Measurements from ENCODE around the gene QRFP.
"Not testable (repeated sequence)": the region's sequence is repeated elsewhere in the genome, so short reads cannot be mapped to it uniquely, and the experiment has no call there.

Gene QRFP

GRCh38 chr9:130919559-130920145, 23.0 kb upstream of the QRFP start:
- no peak for DNase-seq (ENCODE audit: low read depth)

GRCh38 chr9:130918826-130919558, 22.4 kb upstream of the QRFP start:
- no peak for DNase-seq (ENCODE audit: low read depth)

DNA sequence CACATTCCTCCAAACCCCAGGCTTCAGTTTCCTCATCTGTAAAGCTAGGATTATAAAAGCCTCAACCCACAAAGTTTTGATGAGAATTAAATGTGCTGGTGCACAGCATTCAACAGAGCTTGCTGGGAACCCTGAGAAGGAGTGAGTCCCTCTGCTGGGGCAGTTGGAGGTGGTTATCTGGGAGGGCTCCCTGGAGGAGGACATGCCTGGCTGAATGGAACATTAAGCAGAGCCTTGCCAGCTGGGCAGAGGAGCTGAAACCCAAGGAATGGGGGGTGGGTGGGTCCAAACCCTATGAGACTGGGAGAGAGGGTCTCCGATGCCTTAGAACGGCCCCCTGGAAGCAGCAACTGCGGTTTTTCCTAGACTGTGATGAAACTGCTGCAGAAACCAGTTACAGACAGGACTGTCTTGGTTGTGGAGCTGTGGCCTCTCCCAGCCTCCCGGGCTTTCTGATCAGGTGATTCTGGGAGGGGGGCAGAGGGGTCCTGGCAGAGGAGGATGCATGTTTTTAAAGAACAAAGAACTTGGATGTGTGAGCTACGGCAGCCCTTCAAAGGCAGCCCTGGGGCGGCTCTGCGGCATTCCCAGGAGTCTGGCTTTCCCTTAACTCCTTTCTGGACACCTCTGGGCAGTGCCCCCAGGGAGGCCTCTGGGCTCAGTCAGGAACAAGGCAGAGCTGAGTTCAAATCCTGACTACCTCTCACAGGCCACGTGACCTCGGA, 21.7 kb upstream of the QRFP start:
- DNase-seq (ENCODE audit: low read depth), result no peak

DNA sequence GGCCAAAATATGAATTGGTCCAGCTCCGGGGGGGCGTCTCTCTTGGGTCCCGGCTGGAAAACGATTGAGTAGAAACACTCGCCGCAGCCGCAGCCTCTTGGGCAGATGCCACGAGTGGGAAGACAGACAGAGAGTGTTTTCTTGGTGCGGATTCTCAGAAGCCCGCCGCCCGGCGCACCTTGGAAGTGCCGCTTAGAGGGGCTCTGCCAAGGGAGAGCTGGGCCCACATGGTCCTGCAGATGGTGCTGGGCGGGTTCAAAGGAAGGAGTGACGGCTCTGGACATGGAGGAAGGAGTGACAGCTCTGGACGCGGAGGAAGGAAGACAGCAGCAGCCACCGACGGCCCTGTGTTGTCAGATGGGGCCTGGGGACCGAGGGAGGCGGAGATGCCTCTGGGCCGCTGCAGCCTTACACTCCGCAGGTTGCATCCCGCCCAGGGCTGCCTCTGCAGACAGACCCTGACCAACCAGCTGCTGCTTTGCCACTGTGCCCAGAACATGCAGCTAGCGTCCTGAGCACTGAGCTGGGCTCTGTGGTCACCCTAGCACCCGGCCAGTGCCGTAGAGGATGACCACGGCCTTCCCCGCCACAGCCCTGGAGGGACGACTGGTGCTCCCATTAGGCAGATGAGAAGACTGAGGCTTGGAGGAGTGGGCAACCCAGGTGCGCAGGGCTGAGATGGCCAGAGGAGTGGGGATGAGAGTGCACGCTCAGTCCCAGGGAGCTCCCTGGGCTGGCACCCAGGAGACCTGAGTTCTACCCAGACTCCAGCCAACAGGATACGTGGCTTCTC, 20.8 kb upstream of the QRFP start:
- DNase-seq (ENCODE audit: low read depth), result no peak

DNA sequence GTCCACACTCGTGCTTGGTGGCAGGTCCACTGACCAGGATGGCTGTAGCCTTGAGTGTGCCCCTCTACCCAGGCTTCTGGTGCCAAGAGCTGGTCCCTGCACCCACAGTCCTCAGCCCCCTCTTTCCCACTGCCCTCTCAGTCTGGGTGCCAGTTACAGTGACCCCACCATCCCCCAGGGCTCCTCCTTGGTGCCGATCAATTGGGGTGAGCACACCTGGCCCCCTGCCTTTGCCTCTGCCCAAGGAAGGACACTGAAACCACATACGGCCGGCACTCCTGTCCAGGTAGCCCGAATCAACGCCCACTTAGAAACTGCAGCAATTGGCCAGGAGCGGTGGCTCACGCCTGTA, 18.5 kb upstream of the QRFP start:
- DNase-seq (ENCODE audit: low read depth), result no peak

- no peak for DNase-seq (ENCODE audit: low read depth)
Measured at GRCh38 chr9:130914417-130915095, 17.9 kb upstream of the QRFP start.

GRCh38 chr9:130913599-130914416, 17.2 kb upstream of the QRFP start:
- DNase-seq (ENCODE audit: low read depth), result no peak

GRCh38 chr9:130912932-130913598, 16.5 kb upstream of the QRFP start:
- DNase-seq (ENCODE audit: low read depth), result no peak

- DNase-seq (ENCODE audit: low read depth), result no peak
Measured at GRCh38 chr9:130911254-130912049, 14.8 kb upstream of the QRFP start.

DNA sequence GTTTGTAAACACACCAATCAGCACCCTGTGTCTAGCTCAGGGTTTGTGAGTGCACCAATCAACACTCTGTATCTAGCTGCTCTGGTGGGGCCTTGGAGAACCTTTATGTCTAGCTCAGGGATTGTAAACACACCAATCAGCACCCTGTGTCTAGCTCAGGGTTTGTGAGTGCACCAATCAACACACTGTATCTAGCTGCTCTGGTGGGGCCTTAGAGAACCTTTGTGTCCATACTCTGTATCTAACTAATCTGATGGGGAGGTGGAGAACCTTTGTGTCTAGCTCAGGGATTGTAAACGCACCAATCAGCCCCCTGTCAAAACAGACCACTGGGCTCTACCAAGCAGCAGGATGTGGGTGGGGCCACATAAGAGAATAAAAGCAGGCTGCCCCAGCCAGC, 14.1 kb upstream of the QRFP start:
- DNase-seq (ENCODE audit: low read depth), result not testable (repeated sequence)

DNA sequence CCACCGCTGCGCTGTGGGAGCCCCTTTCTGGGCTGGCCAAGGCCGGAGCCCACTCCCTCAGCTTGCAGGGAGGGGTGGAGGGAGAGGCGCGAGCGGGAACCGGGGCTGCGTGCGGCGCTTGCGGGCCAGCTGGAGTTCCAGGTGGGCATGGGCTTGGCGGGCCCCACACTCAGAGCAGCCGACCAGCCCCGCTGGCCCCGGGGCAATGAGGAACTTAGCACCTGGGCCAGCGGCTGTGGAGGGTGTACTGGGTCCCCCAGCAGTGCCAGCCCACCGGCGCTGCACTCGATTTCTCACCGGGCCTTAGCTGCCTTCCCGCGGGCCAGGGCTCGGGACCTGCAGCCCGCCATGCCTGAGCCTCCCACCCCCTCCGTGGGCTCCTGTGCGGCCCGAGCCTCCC, 13.4 kb upstream of the QRFP start:
- not testable (repeated sequence) for DNase-seq (ENCODE audit: low read depth)

DNA sequence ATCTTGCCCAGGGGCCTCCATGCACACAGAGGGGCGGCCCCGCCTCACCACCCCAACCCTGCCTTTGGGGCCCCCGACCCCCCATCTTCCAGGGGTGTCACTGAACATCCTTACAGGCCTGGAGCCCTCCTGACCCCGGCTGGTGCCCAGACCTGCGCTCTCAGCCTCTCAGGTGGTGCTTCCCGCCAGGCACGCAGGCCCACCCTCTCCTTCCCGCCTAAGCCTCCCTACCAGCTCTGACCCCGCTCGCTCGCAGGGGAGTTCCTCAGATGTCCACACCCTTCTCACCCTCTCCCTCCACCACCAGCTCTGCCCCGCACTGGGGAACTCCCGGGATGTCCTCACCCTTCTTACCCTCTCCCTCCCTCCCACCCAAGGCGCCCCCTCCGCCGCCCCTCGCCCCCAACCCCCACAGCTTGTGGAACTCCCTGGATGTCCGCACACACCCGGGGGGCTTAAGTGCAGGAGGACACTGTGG, 12.3 kb upstream of the QRFP start:
- DNase-seq (ENCODE audit: low read depth), result no peak

GRCh38 chr9:130908146-130908877, 11.7 kb upstream of the QRFP start:
- DNase-seq (ENCODE audit: low read depth), result no peak

GRCh38 chr9:130906735-130907416, 10.3 kb upstream of the QRFP start:
- DNase-seq (ENCODE audit: low read depth), result no peak

DNA sequence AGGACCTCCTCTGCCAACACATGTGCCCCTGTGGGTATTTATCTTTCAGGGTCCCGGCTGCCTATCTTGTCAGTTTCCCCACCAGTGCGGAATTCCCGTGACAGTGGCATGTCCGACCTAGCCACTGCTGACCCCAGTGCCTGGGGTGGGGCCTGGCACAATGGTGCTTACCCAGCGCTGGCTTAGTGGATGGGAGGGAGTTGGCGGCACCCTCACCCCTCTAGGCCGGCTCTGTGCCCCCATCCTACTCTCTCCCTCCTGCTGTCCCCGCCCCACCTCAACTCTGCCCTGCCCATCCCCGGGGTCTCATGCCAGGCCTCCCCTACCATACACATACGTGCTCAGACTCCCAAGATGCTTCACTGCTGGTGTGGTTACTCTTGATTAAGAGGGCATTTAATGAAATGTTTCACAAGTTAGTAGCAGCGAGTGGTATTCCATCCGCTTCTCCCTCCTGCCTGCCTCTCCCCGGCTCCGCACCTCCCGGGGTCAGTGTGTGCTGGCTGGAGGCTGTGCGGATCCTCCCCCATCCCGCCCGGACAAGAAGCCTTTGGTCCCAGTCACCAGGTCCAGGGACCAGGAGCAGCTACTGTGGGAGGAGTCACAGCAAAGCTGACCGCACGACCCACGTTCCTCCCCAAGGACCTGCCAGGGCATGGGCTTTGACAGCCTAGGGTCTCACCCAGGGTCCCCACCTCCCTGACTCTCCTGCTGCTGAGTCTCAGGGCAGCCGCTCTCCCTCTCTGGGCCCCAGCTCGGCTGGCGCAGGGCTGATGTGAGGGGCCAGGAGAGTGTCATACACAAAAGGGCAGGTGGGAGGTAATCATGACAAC, 9.5 kb upstream of the QRFP start:
- no peak for DNase-seq (ENCODE audit: low read depth)

GRCh38 chr9:130905125-130905901, 8.7 kb upstream of the QRFP start:
- no peak for DNase-seq (ENCODE audit: low read depth)

All from T-helper 22 cell (primary cell).